Psoas muscle (tissue), 8 donors: Measurements from ENCODE around the gene HTR6. TPM values are rescaled to one million over a fixed set of nuclear protein-coding genes. Genes with fewer than 3 reads are reported as not detected.
A peak's percentile ranks its signal among the peaks of the same experiment; 100 is the strongest.

Source experiments
- ATAC-seq, 4 donors: fragments of 200-7000 bp; cut with Tn5 transposase; one replicate each; pipeline ENCODE4 v1.9.1; 2020; ENCODE audit warnings: moderate library complexity in 3 of 4, mild to moderate bottlenecking in 2 of 4
- DNase-seq, 2 donors: peaks; one replicate each; pipeline ENCODE4 v3.0.0-alpha.2; 2020
- H3K27ac ChIP-seq: fragments of 200-600 bp; one replicate; pipeline ENCODE4 v1.8.0; 2022
- H3K27me3 ChIP-seq, 3 donors: fragments of 200-600 bp in 1 of 3; one replicate each; pipeline versions ENCODE4 v1.6.1 to v1.8.0; 2013 to 2022; ENCODE audit warnings: low read length in 2 of 3, mild to moderate bottlenecking in 2 of 3, moderate library complexity in 1 of 3; ENCODE audit not compliant: insufficient read depth in 3 of 3
- H3K36me3 ChIP-seq, 2 donors: fragments of 200-600 bp in 1 of 2; one replicate each; pipeline versions ENCODE4 v1.6.1 to v1.8.0; 2013 to 2022; ENCODE audit warnings: low read depth in 1 of 2, mild to moderate bottlenecking in 1 of 2, moderate library complexity in 1 of 2; ENCODE audit not compliant: insufficient read depth in 1 of 2
- H3K4me1 ChIP-seq: fragments of 200-600 bp; one replicate; pipeline ENCODE4 v1.8.0; 2022
- H3K4me3 ChIP-seq: fragments of 200-600 bp; one replicate; pipeline ENCODE4 v1.8.0; 2022; ENCODE audit warnings: mild to moderate bottlenecking
- H3K9me3 ChIP-seq: fragments of 200-600 bp; one replicate; pipeline ENCODE4 v1.8.0; 2022
- WGBS, 3 donors: extraction: QIAGEN DNeasy Blood & Tissue Kit; methylation state at CpG; one replicate each; pipeline versions ENCODE4 v1.1.6 to v1.1.7; 2013; 5-methylcytosine and 5-hydroxymethylcytosine counted together
- intact Hi-C, 2 donors: fragments of 100-400 bp; cut with DNase I; formaldehyde crosslinking; loops; one replicate each; pipeline versions ENCODE4 v1.11.0 to v1.14.2; 2022
- polyA plus RNA-seq, 3 donors: library from polyadenylated mRNA; stranded (reverse); fragments of 200-250 nt; gene quantifications; one replicate each; pipeline ENCODE4 v1.2.3, GENCODE V29; 2013
- total RNA-seq, 4 donors: library from RNA; stranded (reverse); fragmentation: NEBNext Ultra II Directional in 2 of 4; extraction: Animal tissue kit (Norgen Biotek cat#: 25700) in 2 of 4; gene quantifications; one replicate each; pipeline versions ENCODE4 v1.2.1 to v1.2.4, GENCODE V29; 2021 to 2023
- TF ChIP-seq, protein P1 (sequence below): fragments of 200-600 bp; IDR thresholded peaks from one replicate; pipeline ENCODE4 v1.8.0; 2022; ENCODE audit warnings: antibody characterized with exemption
- donor health status: healthy with polysubstance abuse.
- donor health status: DM: no; HTN: no; CAD: no; lungs with moderate emphysema.
- donor health status: Bipolar disorder and iron deficiency.
- donor health status: healthy.
- donor health status: DM: yes; HTN: yes; CAD: no.
- donor health status: DM: no; HTN: no; CAD: no.
- donor health status: DM: no; HTN: no; CAD: no.
- donor health status: DM: yes; HTN: yes; CAD: no.

The HTR6 gene
- total and polyA plus RNA-seq, 7 donors = not detected

DNA sequence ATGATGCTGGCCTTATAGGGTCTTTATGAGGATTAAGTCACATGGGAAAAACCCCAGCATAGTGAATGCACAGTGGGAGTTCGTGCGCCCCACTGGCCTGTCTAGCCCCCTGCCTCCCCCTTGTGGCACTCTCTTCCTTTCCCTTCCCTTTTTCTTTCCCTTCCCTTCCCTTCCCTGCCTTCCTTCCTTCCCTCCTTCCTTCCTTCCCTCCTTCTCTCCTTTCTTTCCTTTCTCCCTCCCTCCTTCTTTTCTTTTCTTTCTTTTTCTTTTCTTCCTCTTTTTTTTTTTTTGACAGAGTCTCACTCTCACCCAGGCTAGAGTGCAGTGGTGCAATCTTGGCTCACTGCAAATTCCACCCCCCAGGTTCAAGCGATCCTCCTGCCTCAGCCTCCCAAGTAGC lies 38.6 kb downstream of the HTR6 start:
- Histone ChIP-seq H3K4me3 (no peak overlapping the region), H3K4me1 (peaks cover 4% of the 10 kb centered on the region), H3K9me3 (no peaks in the 10 kb centered on the region), H3K36me3 (peaks cover 0 to 9% of the 10 kb centered on the region in 2 donors), H3K27ac (no peak overlapping the region), H3K27me3 (no peaks in the 10 kb centered on the region)
- TF ChIP-seq, protein P1, sequence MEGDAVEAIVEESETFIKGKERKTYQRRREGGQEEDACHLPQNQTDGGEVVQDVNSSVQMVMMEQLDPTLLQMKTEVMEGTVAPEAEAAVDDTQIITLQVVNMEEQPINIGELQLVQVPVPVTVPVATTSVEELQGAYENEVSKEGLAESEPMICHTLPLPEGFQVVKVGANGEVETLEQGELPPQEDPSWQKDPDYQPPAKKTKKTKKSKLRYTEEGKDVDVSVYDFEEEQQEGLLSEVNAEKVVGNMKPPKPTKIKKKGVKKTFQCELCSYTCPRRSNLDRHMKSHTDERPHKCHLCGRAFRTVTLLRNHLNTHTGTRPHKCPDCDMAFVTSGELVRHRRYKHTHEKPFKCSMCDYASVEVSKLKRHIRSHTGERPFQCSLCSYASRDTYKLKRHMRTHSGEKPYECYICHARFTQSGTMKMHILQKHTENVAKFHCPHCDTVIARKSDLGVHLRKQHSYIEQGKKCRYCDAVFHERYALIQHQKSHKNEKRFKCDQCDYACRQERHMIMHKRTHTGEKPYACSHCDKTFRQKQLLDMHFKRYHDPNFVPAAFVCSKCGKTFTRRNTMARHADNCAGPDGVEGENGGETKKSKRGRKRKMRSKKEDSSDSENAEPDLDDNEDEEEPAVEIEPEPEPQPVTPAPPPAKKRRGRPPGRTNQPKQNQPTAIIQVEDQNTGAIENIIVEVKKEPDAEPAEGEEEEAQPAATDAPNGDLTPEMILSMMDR = no peak
- no peak for DNase-seq
- intact Hi-C loops = loop anchor here in 1 of 2 donors (5.0 kb wide), 1 partner anchor 36 kb away; no protein-coding TSS in a partner anchor
- no peak for ATAC-seq
- WGBS, 3 donors = 89 to 96% (median 95%) methylated on average over 3 of the region's 3 CpGs

DNA sequence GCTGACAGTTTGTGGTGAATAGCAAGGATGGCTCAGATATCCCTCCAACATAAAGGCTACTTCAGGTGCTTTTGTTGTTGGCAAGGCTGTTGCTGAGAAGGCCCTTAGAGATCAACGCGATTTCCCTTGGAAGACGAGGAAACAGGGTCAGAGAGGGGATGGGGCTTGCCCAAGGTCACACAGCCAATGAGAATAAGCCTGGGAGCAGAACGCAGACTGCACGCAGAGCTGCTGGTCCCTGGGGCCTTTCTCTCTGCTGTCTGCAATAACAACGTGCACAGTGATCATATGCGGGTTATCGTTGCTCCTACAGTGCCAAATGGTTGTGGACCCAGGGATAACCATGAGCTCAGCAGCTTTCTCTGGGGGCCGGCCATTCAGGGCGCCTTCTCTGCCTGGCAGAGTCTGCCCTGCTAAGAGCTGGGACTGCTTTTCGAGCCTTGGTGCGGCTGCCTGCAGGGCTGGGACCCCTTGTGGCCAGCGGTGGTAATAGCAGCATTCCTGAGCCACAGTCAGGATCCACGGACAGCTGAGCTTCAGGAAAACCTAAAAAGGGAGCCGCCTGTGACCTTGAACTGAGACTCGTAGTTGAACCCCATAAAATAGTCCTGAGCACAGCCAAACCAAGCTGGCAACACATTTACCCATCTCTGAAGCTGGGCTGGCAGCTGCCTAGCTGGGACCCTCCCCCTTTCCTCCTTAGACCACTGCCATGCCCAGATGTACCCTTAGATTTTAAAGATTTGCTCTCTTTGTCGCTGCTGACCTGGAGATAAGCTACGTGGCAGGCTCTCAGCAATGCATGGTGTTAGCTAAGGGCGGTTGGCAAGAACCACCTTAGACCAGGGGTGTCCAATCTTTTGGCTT lies 39.8 kb downstream of the HTR6 start:
- intact Hi-C loops = loop anchor here (1.0 to 5.0 kb wide), 2 partner anchors 37 to 43 kb away; no protein-coding TSS in a partner anchor
- Histone ChIP-seq H3K4me3 (no peak overlapping the region), H3K9me3 (no peaks in the 10 kb centered on the region), H3K27ac (no peak overlapping the region), H3K27me3 (no peaks in the 10 kb centered on the region), H3K4me1 (peaks cover 4% of the 10 kb centered on the region), H3K36me3 (peaks cover 0 to 8% of the 10 kb centered on the region in 2 donors)
- WGBS, 3 donors = 16 to 21% (median 20%) methylated on average over 19 of the region's 19 CpGs
- TF ChIP-seq, protein P1 = peak; percentile 90
- DNase-seq (peak; percentile 67 to 85), ATAC-seq (peak; percentile 92 to 94 (median 94))

DNA sequence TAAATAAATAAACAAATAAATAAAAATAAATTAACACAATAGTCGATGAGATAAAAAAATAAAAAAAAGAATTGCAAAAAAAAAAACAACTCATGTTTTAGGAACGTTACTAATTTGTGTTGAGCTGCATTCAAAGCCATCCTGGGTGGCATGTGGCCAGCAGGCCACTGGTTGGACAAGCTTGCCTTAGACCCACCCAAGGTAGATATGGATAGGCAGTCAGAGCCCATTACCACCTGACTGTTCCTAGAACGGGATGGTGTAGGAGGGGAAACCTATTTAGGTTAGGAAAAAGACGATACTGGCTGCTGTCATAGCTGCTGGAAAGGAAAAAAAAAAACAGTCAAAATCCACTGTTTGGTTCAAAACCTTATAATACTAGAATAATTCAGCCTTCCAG lies 40.8 kb downstream of the HTR6 start:
- Histone ChIP-seq H3K9me3 (no peaks in the 10 kb centered on the region), H3K27ac (no peak overlapping the region), H3K4me1 (peaks cover 4% of the 10 kb centered on the region), H3K27me3 (no peaks in the 10 kb centered on the region), H3K4me3 (no peak overlapping the region), H3K36me3 (peaks cover 2 to 4% of the 10 kb centered on the region in 2 donors)
- DNase-seq (no peak), ATAC-seq (no peak)
- intact Hi-C loops = no loop called here
- 86 to 92% (median 90%) methylated on average over 4 of the region's 4 CpGs for WGBS, 3 donors
- TF ChIP-seq, protein P1 = no peak

DNA sequence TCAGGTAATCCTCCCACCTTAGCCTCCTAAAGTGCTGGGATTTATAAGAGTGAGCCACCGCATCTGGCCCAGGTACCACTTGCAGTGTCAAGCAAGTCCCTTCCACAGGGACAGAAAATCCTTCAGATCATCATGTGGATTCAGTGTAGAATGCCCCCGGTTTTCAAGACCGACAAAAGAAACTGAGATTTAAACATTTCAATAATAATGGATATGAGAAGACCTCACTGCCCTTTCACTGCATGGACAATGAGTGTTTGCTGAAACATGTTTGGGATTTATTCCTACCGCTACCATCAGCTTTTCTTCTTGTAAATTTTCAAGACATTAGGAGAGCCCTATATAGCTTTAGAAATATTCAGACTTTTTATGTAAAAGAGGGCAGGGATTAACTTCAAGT lies 41.5 kb downstream of the HTR6 start:
- Histone ChIP-seq H3K4me3 (no peak overlapping the region), H3K9me3 (no peaks in the 10 kb centered on the region), H3K36me3 (peaks cover 0 to 4% of the 10 kb centered on the region in 2 donors), H3K4me1 (peaks cover 4% of the 10 kb centered on the region), H3K27me3 (no peaks in the 10 kb centered on the region), H3K27ac (no peak overlapping the region)
- intact Hi-C loops = no loop called here
- TF ChIP-seq, protein P1 = no peak
- WGBS, 3 donors = 90 to 96% (median 92%) methylated on average over 4 of the region's 4 CpGs
- DNase-seq = no peak
- no peak for ATAC-seq
